DND-41 (cell line): ENCODE measurements around the gene BICC1.

ENCODE experiments used
- ATAC-seq: fragments of 200-7000 bp; cut with Tn5 transposase; 3 replicates; pipeline ENCODE4 v1.9.1; 2021; ENCODE audit warnings: low read depth; ENCODE audit not compliant: insufficient read depth
- DNase-seq: peaks from one replicate; pipeline ENCODE4 v3.0.0-alpha.2; 2020
- H2AFZ ChIP-seq: 2 replicates; pipeline ENCODE4 v1.6.0; 2012; ENCODE audit warnings: low read depth, low read length
- H3K27ac ChIP-seq: 2 replicates; pipeline ENCODE4 v1.5.1; 2012; ENCODE audit warnings: low read length, inconsistent platforms
- H3K27me3 ChIP-seq: fragments of 200-600 bp; sonication (generic); 2 replicates; pipeline ENCODE4 v1.6.0; 2012; ENCODE audit warnings: low read length, mild to moderate bottlenecking, inconsistent platforms; ENCODE audit not compliant: insufficient read depth, poor library complexity
- H3K36me3 ChIP-seq: 2 replicates; pipeline ENCODE4 v1.5.1; 2012; ENCODE audit warnings: low read length, inconsistent platforms; ENCODE audit not compliant: insufficient read depth
- H3K4me1 ChIP-seq: 2 replicates; pipeline ENCODE4 v1.5.1; 2012; ENCODE audit warnings: mild to moderate bottlenecking, low read length; ENCODE audit not compliant: insufficient read depth
- H3K4me2 ChIP-seq: 2 replicates; pipeline ENCODE4 v1.6.0; 2012; ENCODE audit warnings: mild to moderate bottlenecking, moderate library complexity, low read length, inconsistent platforms; ENCODE audit not compliant: insufficient read depth
- H3K4me3 ChIP-seq, 2 experiments: fragments of 200-600 bp in 1 of 2; shearing (Covaris generic) in 1 of 2; 2 replicates each; pipeline ENCODE4 v1.5.1; 2012 to 2016; ENCODE audit warnings: inconsistent platforms in 2 of 2, low read length in 2 of 2, mild to moderate bottlenecking in 2 of 2, low read depth in 1 of 2, moderate library complexity in 1 of 2
- H3K79me2 ChIP-seq: 2 replicates; pipeline ENCODE4 v1.6.0; 2012; ENCODE audit warnings: low read length, inconsistent platforms; ENCODE audit not compliant: insufficient read depth
- H3K9ac ChIP-seq: 2 replicates; pipeline ENCODE4 v1.6.0; 2012; ENCODE audit warnings: low read depth, mild to moderate bottlenecking, inconsistent platforms, low read length, moderate library complexity
- H3K9me3 ChIP-seq: 2 replicates; pipeline ENCODE4 v1.5.1; 2012; ENCODE audit warnings: low read length, moderate library complexity, mild to moderate bottlenecking, inconsistent platforms; ENCODE audit not compliant: insufficient read depth, severe bottlenecking
- H4K20me1 ChIP-seq: 2 replicates; pipeline ENCODE4 v1.6.0; 2012; ENCODE audit warnings: low read length; ENCODE audit not compliant: insufficient read depth
- EZH2 ChIP-seq: IDR thresholded peaks from 3 replicates; pipeline ENCODE4 v1.6.1; 2012; ENCODE audit warnings: borderline replicate concordance, low read depth, mild to moderate bottlenecking, moderate library complexity, low read length, inconsistent platforms; ENCODE audit not compliant: severe bottlenecking
- TF ChIP-seq, protein P1 (sequence below): IDR thresholded peaks from 2 replicates; pipeline ENCODE4 v1.5.1; 2012; ENCODE audit warnings: borderline replicate concordance, low read length, moderate library complexity, mild to moderate bottlenecking; ENCODE audit not compliant: poor library complexity, severe bottlenecking; ENCODE audit errors: extremely low read depth

BICC1 gene

DNA sequence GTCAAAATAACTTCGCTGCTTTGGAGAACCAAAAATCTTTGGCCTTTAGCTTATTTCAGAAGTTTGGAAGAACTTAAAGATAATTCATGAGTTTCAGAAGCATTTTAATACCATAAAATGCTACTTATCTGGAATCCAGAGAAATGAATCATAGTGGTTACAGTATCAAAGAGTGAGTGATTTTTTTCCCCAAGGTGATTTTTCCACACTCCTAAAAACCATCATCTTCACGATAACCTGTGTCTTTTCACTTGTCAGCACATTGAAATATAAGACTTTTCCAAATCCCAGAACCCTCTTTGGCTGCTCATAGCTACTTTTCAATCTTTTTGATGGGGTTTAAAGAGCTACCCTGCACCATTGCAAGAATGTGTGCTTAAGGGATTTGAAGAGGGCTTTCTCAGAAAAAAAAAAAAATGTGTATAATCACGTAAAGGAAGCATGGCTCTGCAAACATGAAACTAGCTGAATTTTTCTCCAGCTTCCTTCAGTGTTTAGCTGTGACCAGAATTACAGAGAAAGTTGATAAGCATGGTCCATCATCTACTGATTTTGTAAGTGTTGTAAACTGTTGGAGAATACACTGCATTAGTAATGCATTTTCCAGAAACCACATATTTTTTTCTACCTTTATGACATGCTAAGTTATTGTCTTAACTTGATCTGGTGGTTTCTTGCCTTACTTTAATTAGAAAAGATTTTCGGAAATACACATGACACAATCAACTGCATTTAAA lies 134.9 kb downstream of the BICC1 start:
- Histone ChIP-seq H3K9ac (no peak overlapping the region), H3K27me3 (no peaks in the 10 kb centered on the region), H3K9me3 (no peaks in the 10 kb centered on the region), H3K36me3 (no peaks in the 10 kb centered on the region), H3K79me2 (no peaks in the 10 kb centered on the region), H3K4me3 (no peak overlapping the region), H3K4me1 (no peaks in the 10 kb centered on the region), H3K4me2 (no peak overlapping the region), H2AFZ (no peak overlapping the region), H3K27ac (no peak overlapping the region), H4K20me1 (no peaks in the 10 kb centered on the region)
- no peak for TF ChIP-seq EZH2
- TF ChIP-seq, protein P1, sequence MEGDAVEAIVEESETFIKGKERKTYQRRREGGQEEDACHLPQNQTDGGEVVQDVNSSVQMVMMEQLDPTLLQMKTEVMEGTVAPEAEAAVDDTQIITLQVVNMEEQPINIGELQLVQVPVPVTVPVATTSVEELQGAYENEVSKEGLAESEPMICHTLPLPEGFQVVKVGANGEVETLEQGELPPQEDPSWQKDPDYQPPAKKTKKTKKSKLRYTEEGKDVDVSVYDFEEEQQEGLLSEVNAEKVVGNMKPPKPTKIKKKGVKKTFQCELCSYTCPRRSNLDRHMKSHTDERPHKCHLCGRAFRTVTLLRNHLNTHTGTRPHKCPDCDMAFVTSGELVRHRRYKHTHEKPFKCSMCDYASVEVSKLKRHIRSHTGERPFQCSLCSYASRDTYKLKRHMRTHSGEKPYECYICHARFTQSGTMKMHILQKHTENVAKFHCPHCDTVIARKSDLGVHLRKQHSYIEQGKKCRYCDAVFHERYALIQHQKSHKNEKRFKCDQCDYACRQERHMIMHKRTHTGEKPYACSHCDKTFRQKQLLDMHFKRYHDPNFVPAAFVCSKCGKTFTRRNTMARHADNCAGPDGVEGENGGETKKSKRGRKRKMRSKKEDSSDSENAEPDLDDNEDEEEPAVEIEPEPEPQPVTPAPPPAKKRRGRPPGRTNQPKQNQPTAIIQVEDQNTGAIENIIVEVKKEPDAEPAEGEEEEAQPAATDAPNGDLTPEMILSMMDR, result no peak
- DNase-seq (no peak), ATAC-seq (no peak)

DNA sequence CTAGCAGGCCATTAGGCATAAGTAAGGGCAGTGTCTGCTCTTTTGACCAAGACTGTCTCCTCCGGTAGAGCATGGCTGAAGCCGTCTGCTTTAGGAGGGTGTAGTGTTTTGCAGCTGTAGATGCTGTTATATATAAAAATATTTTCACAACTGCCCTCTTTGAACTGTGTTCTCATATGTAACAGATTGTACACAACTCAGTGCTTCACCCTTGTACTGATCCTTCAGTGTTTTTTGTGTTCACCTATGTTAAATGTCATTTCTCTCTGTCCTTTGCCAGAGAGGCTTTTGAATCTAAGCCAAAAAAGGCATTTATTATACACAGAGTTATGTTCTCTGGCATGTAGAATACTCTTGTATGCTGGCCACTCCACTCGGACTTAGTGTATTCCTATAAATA lies 135.5 kb downstream of the BICC1 start:
- H4K20me1 ChIP-seq, result no peaks in the 10 kb centered on the region
- TF ChIP-seq, protein P1, result no peak
- TF ChIP-seq EZH2, result no peak
- no peak overlapping the region for H3K9ac ChIP-seq
- no peak overlapping the region for H3K4me2 ChIP-seq
- H3K4me1 ChIP-seq, result no peaks in the 10 kb centered on the region
- H3K79me2 ChIP-seq, result no peaks in the 10 kb centered on the region
- no peak overlapping the region for H3K27ac ChIP-seq
- no peaks in the 10 kb centered on the region for H3K9me3 ChIP-seq
- H3K27me3 ChIP-seq, result no peaks in the 10 kb centered on the region
- H3K4me3 ChIP-seq, result no peak overlapping the region
- DNase-seq, result no peak
- H3K36me3 ChIP-seq, result no peaks in the 10 kb centered on the region
- no peak overlapping the region for H2AFZ ChIP-seq
- no peak for ATAC-seq

DNA sequence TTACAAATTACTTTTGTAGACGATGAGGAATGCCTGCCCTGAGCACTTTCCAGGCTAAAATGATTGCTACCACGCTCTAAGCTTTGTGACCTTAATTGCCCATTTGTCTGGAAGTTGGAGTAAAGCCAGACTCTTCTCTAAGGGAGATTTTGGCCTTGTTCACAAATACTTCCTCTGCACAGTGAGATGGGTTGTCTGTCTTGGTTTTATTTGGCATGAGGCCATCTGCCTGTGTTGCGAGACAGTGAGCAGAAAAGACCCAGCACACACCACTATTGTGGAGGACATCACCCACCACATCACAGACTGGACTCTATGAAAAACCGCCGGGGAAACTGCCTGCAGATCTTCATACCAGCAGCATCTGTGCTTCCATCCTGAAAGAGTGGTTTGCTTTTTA lies 138.4 kb downstream of the BICC1 start:
- H3K9ac ChIP-seq, result no peak overlapping the region
- no peaks in the 10 kb centered on the region for H4K20me1 ChIP-seq
- no peaks in the 10 kb centered on the region for H3K4me1 ChIP-seq
- no peak overlapping the region for H3K4me2 ChIP-seq
- no peaks in the 10 kb centered on the region for H3K9me3 ChIP-seq
- TF ChIP-seq, protein P1, result no peak
- no peak for TF ChIP-seq EZH2
- no peak for ATAC-seq
- no peaks in the 10 kb centered on the region for H3K79me2 ChIP-seq
- H3K27ac ChIP-seq, result no peak overlapping the region
- no peaks in the 10 kb centered on the region for H3K36me3 ChIP-seq
- no peak for DNase-seq
- H3K27me3 ChIP-seq, result no peaks in the 10 kb centered on the region
- no peak overlapping the region for H3K4me3 ChIP-seq
- no peak overlapping the region for H2AFZ ChIP-seq
